Stimulated activated CD8-positive, alpha-beta memory T cell treated with anti-CD3 and anti-CD28 coated beads, Interleukin-12 subunit alpha, Interleukin-12 subunit beta, amount 100 ng/mL, for 24 hours (primary cell): ENCODE measurements around the gene NTF3.

ENCODE experiments used
- DNase-seq: peaks from one replicate; pipeline ENCODE4 v3.0.0-alpha.2; 2020; ENCODE audit errors: extremely low read depth

Gene NTF3

DNA sequence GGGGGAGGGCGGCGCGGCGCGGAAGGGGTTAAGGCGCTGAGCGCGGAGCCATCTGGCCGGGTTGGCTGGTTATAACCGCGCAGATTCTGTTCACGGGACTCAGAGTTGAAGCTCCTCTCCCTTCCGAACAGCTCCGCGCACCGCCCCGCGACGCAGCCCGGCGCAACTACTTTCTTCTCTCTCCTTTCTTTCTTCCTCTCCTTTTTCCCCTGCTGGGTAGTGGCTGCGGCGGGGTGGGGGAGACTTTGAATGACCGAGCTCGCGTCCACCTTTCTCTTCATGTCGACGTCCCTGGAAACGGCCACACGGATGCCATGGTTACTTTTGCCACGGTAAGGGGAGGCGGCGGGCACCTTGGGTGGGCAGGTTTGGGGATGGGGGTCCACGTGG is at the start of gene NTF3:
Gene NTF3 (plus strand): TSS at position 98 of the 390 bp plus-strand sequence. CDS start 217 bp downstream, at position 315.
- no peak for DNase-seq

GRCh38 chr12:5384015-5384414 is 47.9 kb upstream of the NTF3 start:
- no peak for DNase-seq

- no peak for DNase-seq
Measured at GRCh38 chr12:5388581-5389535, 43.0 kb upstream of the NTF3 start.

GRCh38 chr12:5390174-5390799 is 41.6 kb upstream of the NTF3 start:
- DNase-seq = no peak

DNA sequence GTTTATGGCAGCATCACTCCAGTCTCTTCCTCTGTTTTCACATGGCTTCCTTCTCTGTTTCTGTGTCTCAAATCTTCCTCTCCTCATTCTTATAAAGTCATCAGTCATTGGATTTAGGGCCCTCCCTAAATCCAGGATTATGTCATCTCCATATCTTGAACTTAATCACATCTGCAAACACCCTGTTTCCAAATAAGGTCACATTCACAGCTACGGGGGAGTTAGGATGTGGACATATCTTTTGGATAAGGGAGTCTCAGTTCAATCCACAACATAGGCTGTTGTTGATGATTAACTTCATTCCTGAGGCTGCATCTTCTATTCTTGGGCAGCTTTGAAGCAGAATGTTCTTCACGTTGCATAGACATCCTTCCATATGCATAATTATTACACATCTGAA is 40.3 kb upstream of the NTF3 start:
- no peak for DNase-seq

- DNase-seq = no peak
Measured at GRCh38 chr12:5392961-5393360, 38.9 kb upstream of the NTF3 start.

DNA sequence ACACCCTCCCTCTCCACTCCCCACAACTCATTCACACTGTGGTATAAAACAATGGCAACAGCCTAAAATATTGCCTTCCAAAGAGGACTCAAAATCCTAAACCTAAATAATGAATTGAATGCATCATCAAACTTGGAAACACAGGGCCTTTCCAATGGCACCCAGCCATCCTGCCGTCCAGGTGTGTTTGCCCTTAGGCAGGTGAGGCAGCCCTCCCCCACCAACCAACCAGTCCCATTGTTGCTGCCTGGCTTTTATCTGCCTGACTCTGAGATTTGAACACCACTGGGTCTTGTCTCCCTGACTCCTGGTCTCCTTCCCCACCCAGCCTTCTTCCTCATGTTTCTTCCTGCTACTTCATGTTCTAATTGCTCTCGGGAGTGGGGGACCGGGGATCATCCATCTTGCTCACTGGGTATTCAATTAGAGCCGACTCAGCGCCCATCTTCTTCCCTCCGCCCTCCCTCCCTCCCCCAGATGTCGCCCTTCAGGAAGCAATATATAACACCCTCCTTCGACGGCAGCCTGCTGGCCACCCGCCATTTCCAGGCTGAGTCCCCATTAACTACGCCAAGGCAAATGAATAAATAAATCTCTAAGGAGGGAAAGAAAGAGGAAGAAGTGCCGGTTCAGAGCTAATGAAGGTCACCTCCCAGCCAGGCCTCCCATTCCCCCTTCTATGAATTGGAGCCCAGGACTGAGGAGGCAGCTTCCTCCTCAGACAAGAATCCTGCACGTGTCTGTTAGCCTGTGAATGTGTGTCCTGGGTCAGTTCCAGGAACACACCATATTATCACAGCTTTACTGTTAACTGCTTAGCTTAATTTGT is 36.3 kb upstream of the NTF3 start:
- no peak for DNase-seq

DNA sequence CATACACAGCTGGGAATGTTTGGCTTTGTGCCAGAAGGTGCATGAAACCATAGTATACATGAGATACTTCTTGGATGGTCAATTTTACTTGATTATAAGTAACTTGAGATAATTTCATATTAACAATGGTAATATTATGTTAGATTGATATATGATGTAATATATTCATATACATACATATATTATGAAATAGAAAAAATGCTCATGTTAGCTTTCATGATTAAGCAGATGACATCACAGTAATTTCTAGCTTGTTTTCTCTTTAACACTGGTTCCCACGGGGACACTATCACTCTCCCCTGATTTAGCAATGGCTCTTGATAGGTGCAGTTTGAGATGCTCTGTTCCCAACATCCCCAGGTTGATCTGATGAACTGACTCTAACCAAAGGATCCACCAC is 35.4 kb upstream of the NTF3 start:
- no peak for DNase-seq

DNA sequence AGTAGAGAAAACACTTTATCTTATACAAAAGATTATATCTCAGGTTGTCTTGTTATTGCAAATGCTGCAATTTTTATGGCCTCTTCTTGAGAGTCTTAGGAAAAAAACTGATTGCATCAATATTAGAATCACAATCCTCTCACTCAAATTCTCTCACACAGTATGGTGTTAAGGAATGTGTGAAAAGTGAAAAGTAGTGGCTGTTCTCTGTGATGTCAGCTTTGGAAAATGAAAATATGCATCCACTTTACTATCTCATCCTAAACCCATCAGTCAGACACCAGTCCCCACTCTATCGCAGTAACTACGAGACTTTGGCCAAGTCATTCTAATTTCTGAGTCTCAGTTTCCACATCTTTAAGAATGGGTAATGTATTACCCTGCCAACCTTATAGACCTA is 32.6 kb upstream of the NTF3 start:
- no peak for DNase-seq

- no peak for DNase-seq
Measured at GRCh38 chr12:5402009-5402935, 29.6 kb upstream of the NTF3 start.

- DNase-seq = no peak
Measured at GRCh38 chr12:5403411-5403810, 28.5 kb upstream of the NTF3 start.

GRCh38 chr12:5407034-5407856 is 24.7 kb upstream of the NTF3 start:
- no peak for DNase-seq

- no peak for DNase-seq
Measured at GRCh38 chr12:5409619-5410018, 22.3 kb upstream of the NTF3 start.

DNA sequence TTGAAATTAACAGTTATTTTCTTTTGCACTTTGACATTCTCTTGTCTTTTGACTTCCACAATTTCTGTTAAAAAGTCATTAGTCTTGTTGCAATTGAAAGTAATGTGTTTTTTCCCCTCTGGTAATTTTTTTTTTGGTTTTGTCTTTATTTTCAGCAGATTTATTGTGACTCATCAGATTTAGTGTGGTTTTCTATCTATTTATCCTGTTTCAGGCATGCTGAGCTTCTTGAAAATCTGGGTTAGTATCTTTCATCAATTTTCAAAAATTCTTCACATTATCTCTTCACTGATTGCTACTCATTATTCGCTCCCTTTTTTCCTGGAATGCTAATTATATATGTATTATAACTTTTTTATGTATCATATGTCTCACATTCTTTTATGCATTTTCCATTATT is 15.3 kb upstream of the NTF3 start:
- no peak for DNase-seq

GRCh38 chr12:5417500-5417899 is 14.4 kb upstream of the NTF3 start:
- DNase-seq = no peak

DNA sequence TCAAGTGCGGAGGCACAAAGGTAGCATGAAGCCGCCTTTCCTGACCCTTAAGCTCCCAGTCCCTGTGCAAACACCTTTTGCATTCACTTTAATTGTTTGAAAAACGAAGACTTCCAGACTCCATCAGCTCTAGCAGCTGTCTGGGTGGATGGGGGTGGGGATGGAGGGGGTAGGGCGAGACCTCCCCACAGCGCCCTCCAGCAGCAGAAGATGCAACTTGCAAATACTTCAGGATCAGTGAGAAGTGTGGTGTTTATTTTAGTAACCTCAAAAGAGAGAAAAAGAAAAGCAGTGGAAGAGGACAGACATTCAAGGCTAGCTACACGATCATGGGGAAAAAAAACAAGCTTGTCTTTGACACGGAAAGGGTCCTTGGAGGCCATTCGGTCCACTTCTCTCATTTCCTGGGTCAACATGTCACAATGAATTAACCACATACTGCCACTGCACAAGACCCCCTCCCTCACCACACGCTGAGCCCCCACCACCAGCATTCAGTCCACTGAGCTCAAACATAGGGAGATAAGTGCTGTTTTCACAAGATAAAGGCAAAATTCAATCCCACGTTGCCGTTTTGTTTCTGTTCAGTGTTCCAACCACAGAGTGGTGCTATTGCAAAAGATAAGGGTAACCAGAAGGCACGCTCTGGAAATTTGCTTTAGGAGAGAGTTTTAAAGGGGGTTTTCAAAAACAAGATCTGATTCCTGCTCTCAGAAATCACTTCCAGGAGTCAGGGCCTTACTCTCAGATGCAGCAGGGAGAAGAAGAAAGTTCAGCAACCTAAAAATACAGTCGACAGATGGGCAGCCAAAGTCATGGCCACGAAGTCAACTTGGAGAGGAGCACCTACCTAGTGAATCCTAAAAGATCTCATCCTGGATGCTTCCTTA is 3.3 kb upstream of the NTF3 start:
- DNase-seq = no peak

- no peak for DNase-seq
Measured at GRCh38 chr12:5429741-5430557, 2.0 kb upstream of the NTF3 start.
